PFSK-1 (cell line): ENCODE measurements around the gene LHFPL3.

ENCODE experiments used
- FOXP2 ChIP-seq: optimal IDR thresholded peaks from 2 replicates; pipeline ENCODE3; 2011; ENCODE audit warnings: borderline replicate concordance, control low read depth, inconsistent platforms; ENCODE audit not compliant: insufficient read depth; ENCODE audit errors: extremely low read length, extremely low read depth
- POLR2AphosphoS5 ChIP-seq: IDR thresholded peaks from 2 replicates; pipeline ENCODE4 v1.6.1; 2012; ENCODE audit warnings: low read depth, mild to moderate bottlenecking, control low read depth, low read length, moderate library complexity
- REST ChIP-seq, 2 experiments: IDR thresholded peaks; 2 replicates each; pipeline versions ENCODE4 v1.6.1 to v1.8.0; 2011 to 2012; ENCODE audit warnings: low read depth in 2 of 2, low read length in 2 of 2, control low read depth in 1 of 2, inconsistent platforms in 1 of 2, mild to moderate bottlenecking in 1 of 2, moderate library complexity in 1 of 2; ENCODE audit not compliant: insufficient read depth in 1 of 2
- SIN3A ChIP-seq: IDR thresholded peaks from 2 replicates; pipeline ENCODE4 v1.6.1; 2012; ENCODE audit warnings: mild to moderate bottlenecking, low read length, moderate library complexity, borderline replicate concordance; ENCODE audit not compliant: insufficient read depth
- TAF1 ChIP-seq: IDR thresholded peaks from 2 replicates; pipeline ENCODE4 v1.6.1; 2012; ENCODE audit warnings: low read length, control low read depth, borderline replicate concordance; ENCODE audit not compliant: insufficient read depth

Gene LHFPL3

GRCh38 chr7:104804696-104805095 lies 476.3 kb downstream of the LHFPL3 start:
- TF ChIP-seq POLR2AphosphoS5 (no peak), REST (IDR thresholded peaks at IDR 0.05; ENCODE audit: insufficient read depth in 1 of 2, low read depth in 2 of 2, low read length in 2 of 2) (no peak), TAF1 (no peak), SIN3A (no peak), FOXP2 (no peak)

GRCh38 chr7:104805449-104806317 lies 477.3 kb downstream of the LHFPL3 start:
- TF ChIP-seq TAF1 (no peak), FOXP2 (no peak), REST (IDR thresholded peaks at IDR 0.05; ENCODE audit: insufficient read depth in 1 of 2, low read depth in 2 of 2, low read length in 2 of 2) (no peak), SIN3A (no peak), POLR2AphosphoS5 (no peak)

GRCh38 chr7:104807671-104808070 lies 479.3 kb downstream of the LHFPL3 start:
- TF ChIP-seq TAF1, result no peak
- TF ChIP-seq FOXP2, result no peak
- no peak for TF ChIP-seq SIN3A
- no peak for TF ChIP-seq POLR2AphosphoS5
- TF ChIP-seq REST (IDR thresholded peaks at IDR 0.05; ENCODE audit: insufficient read depth in 1 of 2, low read depth in 2 of 2, low read length in 2 of 2), result no peak

- TF ChIP-seq FOXP2, result no peak
- TF ChIP-seq SIN3A, result no peak
- no peak for TF ChIP-seq REST (IDR thresholded peaks at IDR 0.05; ENCODE audit: insufficient read depth in 1 of 2, low read depth in 2 of 2, low read length in 2 of 2)
- TF ChIP-seq TAF1, result no peak
- no peak for TF ChIP-seq POLR2AphosphoS5
Observed at GRCh38 chr7:104809906-104810305, 481.5 kb downstream of the LHFPL3 start.

- TF ChIP-seq SIN3A (no peak), REST (IDR thresholded peaks at IDR 0.05; ENCODE audit: insufficient read depth in 1 of 2, low read depth in 2 of 2, low read length in 2 of 2) (no peak), FOXP2 (no peak), POLR2AphosphoS5 (no peak), TAF1 (no peak)
Observed at GRCh38 chr7:104814126-104814525, 485.7 kb downstream of the LHFPL3 start.
